ENCODE measurements around the gene TRMT11.
A peak's percentile ranks its signal among the peaks of the same experiment; 100 is the strongest.
"Not testable (repeated sequence)": the region's sequence is repeated elsewhere in the genome, so short reads cannot be mapped to it uniquely, and the experiment has no call there.

TRMT11 gene

DNA sequence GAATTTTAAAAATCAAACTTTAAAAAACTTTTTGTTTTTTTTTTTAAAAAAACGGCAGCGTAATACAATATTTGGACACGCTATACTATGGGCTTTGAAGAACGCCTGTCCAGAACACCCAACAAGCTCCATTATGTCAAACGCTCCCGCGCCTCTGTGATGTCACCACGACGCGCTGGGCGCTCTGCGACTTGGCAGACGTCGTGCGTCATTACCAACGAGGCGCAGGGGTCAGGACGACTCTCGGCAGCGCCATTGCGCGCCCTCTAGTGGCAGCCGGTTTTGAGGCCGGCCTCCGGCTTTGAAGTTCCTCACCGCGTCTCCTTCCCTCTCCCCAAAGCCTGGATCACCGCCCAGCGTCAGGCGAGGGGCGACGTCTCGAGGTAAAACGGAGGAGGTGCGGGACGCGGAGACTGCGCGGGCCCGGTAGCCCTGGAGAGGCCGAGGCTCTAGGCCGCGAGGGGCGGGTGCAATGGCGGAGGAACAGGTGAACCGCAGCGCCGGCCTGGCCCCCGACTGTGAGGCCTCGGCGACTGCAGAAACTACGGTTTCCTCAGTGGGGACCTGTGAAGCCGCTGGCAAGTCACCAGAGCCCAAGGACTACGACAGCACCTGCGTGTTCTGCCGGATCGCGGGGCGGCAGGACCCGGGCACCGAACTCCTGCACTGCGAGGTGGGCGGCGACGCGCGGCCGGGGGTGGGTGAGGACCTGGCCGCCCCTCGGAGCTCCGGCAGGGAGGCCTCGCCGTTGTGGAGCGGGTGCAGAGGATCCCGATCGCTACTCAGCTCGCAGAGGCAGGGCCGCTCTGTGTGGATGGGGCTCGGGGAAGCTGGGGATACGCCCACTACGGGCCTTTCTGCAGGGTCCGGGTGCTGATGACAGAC, 29.6 kb upstream of the TRMT11 start, which contains the start of gene HINT3:
TSS of gene HINT3 (plus strand) at position 265 of the 885 bp plus-strand sequence. CDS start at position 473, 208 bp downstream.
- DNase-seq: peak; percentile 99

DNA sequence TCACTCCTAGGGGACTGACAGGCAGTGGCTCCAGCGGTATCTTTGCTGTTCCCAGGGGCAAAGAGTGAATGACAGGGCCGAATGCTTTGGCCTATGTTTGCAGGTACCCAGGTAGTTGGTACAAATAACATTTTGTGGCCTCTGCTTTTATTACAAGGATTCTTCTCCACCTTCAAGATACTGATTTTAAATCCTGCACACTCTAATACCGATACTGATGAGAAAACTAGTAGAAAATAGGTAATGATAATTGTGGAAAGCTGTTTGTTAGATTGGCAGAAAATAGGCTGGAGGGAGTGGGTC, 29.0 kb upstream of the TRMT11 start:
- no peak for DNase-seq

DNA sequence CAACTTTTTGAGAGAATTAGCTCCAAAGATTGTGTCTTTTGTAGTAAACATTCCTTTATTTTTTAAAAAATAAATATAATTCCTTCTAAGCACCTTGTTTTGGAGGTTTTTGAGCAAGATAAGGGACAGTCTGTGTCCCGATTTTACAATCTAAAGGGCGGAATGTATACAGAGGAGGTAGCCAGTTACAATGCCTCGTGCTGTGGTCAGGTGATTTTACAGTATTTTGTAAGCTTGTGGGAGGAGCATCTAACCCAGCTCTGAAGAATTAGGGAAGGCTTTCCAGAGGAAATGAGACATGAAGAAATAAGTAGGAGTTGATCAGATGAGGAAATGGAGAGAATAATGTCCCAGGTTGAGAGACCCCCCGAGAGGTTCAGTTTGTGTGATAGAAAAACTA, 28.5 kb upstream of the TRMT11 start:
- DNase-seq: no peak

DNA sequence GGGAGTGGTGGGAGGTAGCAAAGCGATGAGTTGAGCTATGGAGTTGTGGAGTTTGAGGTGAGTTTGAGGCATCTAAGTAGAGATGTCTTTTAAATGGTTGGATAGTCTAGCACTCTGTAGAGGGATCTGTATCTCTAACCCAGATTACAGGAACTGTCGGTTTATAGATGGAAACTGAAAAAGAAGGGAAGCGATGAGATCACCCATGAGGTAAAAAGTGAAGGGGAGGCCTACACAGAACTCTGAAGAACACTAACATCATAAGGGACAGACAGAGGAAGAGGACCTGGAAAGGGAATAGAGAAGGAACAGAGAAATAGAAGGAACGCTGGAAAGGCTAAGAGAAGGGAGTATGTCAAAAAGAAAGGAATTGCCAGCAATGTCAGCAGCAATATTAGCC, 27.3 kb upstream of the TRMT11 start:
- DNase-seq: no peak

DNA sequence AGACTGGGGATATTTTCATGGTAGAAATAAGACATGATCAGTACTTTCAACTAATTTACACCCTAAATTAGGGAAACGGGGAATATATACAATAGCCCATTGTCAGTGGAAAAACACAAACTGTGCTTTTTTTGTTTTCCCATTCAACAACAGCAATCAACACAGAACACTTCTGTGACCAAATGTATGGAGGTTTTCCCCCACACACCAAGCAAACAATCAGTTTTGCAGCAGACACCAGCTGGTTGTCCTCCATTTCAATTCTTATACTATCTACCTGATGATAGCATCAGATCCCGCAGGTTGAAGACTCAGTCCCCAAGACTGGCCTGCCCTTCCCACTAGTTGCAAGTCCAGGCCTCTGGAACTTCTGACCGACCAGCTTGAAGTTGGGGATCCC, 25.2 kb upstream of the TRMT11 start:
- no peak for DNase-seq

DNA sequence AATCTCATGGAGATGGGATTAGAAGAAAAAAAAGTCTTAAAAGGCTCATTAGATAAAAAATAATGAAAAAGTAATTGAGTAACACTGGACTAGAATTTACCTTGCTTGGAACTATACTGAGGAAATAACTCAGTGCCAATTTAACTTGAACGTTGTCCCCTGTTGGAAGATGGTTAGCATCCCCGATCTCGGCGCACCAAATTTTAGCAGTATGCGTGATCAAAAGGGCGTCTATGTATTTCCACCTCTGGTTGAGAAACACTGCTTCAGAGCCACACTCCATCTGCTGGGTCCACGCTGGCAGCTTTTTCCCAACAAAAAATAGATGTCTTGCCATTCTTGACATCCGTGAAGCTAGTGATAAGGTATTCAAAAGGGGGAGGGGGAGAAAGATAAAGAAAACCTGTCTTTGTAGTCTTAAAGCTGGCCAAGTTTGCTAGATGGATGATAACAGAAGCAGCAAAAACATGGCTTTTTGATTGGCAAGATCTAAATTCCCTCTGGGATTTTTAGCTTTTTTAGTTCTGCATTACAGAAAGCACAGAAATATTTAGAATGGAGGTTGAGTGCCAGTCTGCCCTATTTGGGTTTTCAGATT, 23.3 kb upstream of the TRMT11 start:
- no peak for DNase-seq

DNA sequence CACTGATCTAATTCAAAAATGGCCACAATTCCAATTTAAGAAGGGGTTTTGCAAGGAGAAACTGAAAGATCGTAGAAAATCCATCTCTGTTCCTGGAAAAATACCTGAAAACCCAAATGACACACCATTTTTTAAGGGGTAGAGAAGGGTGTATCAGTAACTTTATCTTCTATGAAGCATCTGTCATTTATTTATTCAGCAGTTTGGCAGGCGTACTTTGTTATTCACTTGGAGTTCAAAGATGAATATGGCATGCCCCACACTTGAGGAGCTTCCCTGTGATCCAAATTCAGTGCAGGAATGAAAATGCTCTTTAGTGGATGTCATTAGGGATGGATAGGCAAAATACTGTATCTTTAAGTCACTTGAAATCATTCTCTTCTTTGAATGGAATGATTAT, 22.5 kb upstream of the TRMT11 start:
- DNase-seq: no peak

DNA sequence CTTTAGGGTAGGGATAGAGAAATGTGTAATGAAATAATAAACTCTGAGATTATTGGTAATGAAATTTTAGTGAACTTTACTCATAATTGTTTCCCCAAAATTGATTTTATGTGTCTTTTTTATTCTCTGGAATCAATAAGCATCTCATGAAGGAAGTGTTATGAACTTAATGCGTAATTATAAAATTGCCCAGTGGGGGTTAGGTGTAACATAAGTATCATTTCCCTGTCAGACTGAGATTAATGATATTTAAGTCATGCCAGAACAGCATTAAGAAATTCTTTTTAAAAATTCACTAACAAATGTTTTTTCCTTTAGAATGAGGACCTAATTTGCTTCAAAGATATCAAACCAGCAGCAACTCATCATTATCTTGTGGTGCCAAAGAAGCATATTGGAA, 19.8 kb upstream of the TRMT11 start:
- no peak for DNase-seq

DNA sequence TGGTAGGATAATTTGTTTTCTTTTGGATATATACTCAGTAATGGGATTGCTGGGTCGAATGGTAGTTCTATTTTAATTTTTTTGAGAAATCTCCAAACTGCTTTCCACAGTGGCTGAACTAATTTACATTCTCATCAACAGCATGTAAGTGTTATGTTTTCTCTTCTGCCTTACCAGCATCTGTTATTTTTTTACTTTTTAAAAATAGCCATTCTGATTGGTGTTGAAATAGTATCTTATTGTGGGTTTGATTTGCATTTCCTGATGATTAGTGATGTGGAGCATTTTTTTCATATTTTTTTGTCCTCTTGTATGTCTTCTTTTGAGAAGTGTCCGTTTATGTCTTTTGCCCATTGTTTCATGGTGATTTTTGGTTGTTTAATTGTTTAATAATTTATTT, 17.8 kb upstream of the TRMT11 start:
- no peak for DNase-seq

DNA sequence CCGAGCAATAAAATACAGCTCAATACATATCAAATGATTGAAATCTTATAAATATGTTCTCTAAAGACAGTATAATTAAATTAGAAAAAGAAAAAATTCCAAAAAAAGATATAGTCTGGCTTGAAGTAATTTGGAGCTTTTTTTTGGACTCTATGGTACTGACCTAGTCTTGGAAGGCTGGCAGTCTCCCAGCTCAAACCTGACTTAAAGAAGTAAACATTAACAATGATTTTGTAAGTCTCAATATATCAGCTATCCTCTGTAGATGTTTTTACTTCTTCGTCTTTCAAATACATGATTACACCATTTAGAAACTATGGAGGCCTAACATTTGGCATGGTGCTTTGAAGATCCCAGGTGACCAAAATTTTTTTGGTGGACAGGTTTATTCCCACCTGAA, 15.6 kb upstream of the TRMT11 start:
- DNase-seq: no peak

DNA sequence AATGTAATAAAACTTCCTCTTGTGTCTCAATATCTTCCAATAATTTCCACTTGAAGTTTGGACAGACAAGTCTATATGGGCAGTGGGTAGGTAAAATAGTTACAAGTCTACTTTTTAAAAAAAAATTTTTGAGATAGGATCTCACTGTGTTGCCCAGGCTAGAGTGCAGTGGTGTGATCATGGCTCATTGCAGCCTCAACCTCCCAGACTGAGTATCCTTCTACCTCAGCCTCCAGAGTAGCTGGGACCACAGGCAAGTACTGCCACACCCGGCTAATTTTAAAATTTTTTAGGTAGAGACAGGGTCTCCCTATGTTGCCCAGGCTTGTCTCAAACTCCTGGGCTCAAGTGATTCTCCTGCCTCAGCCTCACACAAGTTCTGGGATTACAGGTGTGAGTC, 13.9 kb upstream of the TRMT11 start:
- DNase-seq: not testable (repeated sequence)

DNA sequence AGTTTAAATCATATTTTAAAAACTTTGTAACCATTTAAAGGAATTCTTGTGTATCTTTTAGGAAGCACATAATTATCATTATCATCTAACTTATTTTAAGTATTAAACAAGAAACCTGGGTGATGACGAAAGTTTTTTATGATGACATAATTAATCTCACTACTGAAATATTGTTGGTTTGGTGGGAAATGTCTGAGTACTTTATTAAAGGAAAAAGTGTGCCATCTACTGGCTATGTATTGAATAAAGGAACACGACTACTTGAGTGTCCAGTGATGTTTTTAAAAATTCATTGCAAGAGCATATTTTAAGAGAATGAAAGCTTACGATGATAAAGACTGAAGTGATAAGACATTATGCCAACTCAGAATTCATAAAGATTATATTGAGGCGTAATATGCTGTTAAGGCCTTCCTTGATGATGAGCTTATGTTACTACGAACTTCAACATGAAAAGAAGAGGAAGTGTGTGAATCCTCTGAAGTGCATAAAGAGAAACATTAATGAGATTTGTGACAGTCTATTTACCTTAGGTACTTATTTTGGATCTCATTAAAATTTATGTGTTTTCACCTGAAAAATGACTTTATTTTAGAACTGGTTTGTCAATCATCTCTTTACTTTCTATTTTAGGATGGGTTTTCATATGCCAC, 12.0 kb upstream of the TRMT11 start:
- DNase-seq: no peak

DNA sequence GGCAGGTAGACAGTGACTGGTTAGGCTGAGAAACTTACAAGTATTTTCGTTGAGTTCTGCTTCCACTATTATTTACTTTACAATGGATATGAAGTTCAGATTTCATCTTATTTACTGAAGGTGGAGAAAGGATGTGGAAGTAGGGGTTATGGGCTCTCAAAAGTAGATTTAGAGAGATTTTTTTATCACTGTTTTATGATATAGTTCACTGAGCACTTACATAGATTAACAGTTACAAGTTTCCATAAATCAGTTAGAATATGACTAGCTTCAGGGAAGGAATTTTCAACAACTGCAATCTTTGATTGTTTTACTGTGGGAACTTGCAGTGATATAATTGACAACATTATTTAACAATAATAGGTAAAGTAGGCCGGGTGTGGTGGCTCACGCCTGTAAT, 7.2 kb upstream of the TRMT11 start:
- no peak for DNase-seq

DNA sequence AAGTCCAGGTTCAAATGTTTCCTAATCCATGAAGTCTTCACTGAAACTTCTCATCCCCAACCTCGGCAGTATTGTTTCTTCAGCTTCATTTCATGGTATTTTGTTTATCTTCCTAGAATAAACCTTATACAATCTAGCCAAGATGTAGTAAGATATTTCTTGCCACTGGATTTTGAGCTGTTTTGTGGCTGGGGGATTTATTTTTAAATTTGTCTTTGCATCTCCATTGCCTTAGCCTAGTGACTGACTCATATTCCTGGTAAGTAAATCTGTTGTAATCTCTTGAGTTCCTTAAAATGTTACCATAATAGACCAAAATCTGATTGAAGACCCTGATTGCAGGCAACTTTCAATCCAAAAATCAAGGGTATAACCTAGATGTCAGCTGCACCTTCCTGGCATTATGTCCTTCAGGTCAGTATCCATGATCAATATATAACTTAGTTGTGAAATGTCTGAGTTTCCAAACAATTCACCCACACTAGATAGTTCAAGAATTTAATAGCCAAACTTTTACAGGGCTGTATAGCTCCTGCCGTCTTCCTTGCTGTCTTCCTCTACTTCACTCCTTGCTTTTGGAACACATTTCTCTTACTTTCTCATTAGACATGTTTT, 4.7 kb upstream of the TRMT11 start:
- no peak for DNase-seq

DNA sequence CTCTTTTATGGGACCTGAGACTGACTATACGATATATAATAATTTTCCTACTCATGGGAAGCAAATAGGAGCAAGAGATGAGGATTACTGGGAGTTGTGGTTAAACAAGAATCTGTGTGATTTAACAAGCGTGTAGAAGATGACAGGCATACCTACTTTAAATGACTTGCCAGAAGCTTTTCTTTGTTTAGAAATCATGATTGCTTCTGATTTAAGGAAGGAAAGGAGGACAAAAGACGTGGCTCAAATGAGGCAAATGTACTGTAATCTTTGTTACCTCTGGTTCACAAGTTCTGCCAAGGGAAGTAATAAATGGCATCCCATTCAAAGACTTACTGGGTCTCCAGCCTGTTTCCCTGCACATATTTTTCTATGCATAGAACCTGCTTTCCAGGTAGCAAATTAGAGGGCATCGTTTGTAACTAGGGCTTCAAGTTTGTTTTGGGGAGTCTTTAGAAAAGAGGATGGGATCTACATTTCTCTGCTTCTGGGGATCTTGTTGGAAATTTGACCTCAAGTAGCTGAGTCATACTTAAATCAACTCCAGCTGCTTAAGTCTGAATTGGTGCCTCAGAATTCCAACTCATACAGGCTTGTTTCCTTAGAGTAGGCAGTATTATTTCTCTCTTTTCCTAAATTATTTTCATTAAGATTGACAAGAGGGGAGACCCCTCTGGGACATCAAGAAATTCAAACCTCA, 2.9 kb upstream of the TRMT11 start:
- no peak for DNase-seq

DNA sequence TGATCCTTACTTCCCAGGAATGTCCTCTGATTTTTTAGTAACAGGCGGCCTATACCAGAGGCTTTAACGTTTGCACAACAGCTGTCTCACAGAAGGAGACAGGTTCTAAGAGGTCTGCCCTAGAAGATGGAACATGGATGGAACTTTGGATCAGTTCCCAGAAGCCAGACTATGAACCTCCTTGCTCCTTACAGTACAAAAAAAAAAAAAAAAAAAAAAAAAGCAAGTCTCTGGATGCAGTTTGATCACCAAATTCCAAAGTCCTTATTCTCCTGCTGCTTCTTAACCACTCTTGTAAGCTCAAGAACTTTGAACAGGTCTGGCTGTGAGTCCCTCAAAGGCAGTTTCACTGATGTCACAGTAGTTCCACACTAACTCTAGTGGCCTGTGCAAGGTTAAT, 2.0 kb upstream of the TRMT11 start:
- no peak for DNase-seq

DNA sequence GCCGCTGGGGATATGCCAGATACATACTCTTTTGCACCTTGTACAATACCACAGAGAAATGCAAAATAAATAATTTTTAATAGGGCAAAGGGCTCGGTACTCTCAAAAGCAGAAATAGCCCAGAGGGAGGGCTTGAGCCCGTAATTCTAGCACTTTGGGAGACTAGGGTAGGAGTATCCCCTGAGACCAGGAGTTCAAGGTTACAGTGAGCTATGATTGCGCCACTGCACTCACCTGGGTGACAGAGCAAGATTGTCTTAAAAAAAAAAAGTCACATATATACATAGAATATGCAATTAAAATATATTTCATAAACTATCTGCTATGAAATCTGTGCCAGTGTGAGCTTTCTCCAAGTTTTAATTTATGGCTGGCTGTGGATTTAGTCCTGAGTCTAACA, 818 bp upstream of the TRMT11 start:
- no peak for DNase-seq

DNA sequence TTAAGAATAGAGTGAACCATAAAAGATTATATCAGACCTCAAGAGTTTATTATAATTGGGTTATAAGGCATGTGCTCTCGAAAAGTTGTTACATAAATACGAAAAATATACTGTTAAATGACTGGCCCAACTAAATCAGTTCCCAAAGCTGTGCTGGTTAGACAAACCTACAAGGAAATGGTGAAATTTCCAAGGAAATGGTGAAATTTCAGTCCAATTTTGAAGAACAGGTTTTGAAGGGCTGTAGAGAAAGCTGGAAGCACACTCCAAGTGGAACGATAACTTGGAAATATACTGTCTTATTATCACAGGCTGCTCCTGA, 400 bp upstream of the TRMT11 start:
- no peak for DNase-seq

DNA sequence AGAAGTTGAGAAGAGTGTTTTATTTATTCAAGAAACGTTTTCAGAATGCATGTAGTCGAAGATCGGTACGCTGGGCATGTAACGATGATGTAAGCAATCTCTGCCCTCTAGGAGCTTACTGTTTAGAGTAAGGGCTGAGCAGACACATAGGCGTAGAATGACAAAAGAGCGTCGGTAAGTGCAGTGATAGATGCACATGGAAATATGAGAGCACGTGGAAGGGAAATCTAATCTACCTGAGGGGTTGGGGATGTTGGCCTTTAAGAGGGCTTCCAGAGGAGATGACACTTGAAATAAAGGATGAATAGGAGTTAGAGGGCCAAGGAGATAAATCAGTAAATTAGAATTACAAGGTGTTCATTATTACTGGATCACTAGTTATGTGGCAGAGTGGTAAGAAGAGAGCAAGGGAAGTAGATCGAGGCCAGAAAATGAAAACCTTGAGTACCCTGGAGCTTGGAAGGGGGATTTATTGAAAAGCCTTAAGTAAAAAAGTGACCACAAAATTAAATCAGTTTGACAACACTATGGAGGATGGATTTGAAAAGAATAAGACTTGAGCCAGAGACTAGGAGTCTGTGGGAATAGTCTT, 782 bp downstream of the TRMT11 start:
- DNase-seq: no peak

DNA sequence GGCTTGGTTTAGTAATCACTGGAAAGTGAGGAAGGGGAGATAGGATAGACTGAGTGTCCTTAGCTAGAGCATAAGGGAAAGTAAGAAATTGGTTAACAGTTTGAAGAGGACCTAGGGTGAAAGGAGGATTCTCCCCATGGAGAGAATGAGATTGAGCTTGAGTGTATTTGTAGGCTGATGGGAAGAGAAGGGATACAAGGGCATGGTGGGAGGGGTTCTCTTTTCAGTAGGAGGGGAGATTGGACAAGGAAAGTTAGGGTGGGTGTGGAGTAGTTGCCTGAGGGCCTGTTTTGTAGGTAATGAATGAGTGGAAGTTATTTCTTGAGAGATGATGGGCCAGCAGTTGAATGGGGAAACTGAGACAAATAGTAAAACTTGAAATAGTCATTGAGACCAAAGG, 1.9 kb downstream of the TRMT11 start:
- DNase-seq: no peak

DNA sequence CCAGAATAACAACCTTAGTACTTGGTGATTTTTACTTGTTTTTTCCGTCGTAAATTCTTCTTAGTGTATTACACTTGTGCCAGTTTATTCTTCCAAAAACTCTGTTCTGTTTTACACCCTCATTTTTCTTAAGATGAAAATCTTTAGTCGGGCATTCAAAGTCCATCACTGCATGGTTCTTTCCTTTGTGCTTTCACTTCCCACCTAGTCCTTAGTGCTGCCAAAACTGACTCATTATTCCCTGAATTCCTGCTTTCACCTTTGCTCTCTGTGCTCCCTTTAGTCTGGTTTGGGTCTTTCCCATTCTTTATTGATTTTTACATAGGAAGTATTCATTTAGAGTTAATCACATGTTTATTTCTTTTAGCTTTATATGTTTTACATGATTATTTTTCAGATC, 3.3 kb downstream of the TRMT11 start:
- no peak for DNase-seq

DNA sequence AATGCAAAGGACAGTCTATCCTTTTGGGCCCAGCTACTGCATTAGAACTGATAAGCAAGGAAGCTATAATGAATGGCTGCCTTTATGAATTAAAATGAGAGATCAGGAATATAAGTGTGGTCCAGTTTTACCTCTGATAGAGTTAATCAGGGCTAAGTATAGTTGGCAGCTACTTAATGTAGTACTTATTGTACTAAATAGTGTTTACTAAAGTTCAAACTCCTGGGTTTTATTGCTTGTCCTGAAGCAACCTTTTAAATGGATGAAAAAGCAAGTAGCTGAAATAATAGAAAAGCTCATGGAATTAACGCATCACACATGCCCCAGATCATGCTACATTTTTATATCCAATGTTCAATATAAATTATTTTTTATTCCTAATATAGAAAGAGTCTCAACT, 5.3 kb downstream of the TRMT11 start:
- no peak for DNase-seq

Data from activated CD4-positive, CD25-positive, alpha-beta regulatory T cell treated with anti-CD3 and anti-CD28 coated beads, Interleukin-2, amount 50 U/mL, for 72 hours (primary cell).